ENCODE results near the gene PLD6.

PLD6 gene

GRCh38 chr17:17153071-17153470, 53.1 kb downstream of the PLD6 start:
- TF ChIP-seq REST (IDR thresholded peaks at IDR 0.05; ENCODE audit: insufficient read depth in 1 of 2, low read depth in 2 of 2, low read length in 2 of 2) (no peak), POLR2AphosphoS5 (IDR thresholded peaks at IDR 0.05; ENCODE audit: low read depth, low read length) (no peak), TAF1 (IDR thresholded peaks at IDR 0.05; ENCODE audit: borderline replicate concordance, insufficient read depth, low read length) (no peak), FOXP2 (optimal IDR thresholded peaks at IDR 0.05; ENCODE audit: borderline replicate concordance, extremely low read depth, extremely low read length, insufficient read depth) (no peak), SIN3A (IDR thresholded peaks at IDR 0.05; ENCODE audit: borderline replicate concordance, insufficient read depth, low read length) (no peak)

- TF ChIP-seq REST (IDR thresholded peaks at IDR 0.05; ENCODE audit: insufficient read depth in 1 of 2, low read depth in 2 of 2, low read length in 2 of 2) (no peak), POLR2AphosphoS5 (IDR thresholded peaks at IDR 0.05; ENCODE audit: low read depth, low read length) (no peak), TAF1 (IDR thresholded peaks at IDR 0.05; ENCODE audit: borderline replicate concordance, insufficient read depth, low read length) (no peak), FOXP2 (optimal IDR thresholded peaks at IDR 0.05; ENCODE audit: borderline replicate concordance, extremely low read depth, extremely low read length, insufficient read depth) (no peak), SIN3A (IDR thresholded peaks at IDR 0.05; ENCODE audit: borderline replicate concordance, insufficient read depth, low read length) (no peak)
Observed at GRCh38 chr17:17152385-17152784, 53.7 kb downstream of the PLD6 start.

GRCh38 chr17:17151962-17152361, 54.2 kb downstream of the PLD6 start:
- no peak for TF ChIP-seq TAF1 (IDR thresholded peaks at IDR 0.05; ENCODE audit: borderline replicate concordance, insufficient read depth, low read length)
- no peak for TF ChIP-seq SIN3A (IDR thresholded peaks at IDR 0.05; ENCODE audit: borderline replicate concordance, insufficient read depth, low read length)
- TF ChIP-seq POLR2AphosphoS5 (IDR thresholded peaks at IDR 0.05; ENCODE audit: low read depth, low read length), result no peak
- no peak for TF ChIP-seq FOXP2 (optimal IDR thresholded peaks at IDR 0.05; ENCODE audit: borderline replicate concordance, extremely low read depth, extremely low read length, insufficient read depth)
- no peak for TF ChIP-seq REST (IDR thresholded peaks at IDR 0.05; ENCODE audit: insufficient read depth in 1 of 2, low read depth in 2 of 2, low read length in 2 of 2)

- TF ChIP-seq REST (IDR thresholded peaks at IDR 0.05; ENCODE audit: insufficient read depth in 1 of 2, low read depth in 2 of 2, low read length in 2 of 2) (no peak), POLR2AphosphoS5 (IDR thresholded peaks at IDR 0.05; ENCODE audit: low read depth, low read length) (no peak), TAF1 (IDR thresholded peaks at IDR 0.05; ENCODE audit: borderline replicate concordance, insufficient read depth, low read length) (no peak), SIN3A (IDR thresholded peaks at IDR 0.05; ENCODE audit: borderline replicate concordance, insufficient read depth, low read length) (no peak), FOXP2 (optimal IDR thresholded peaks at IDR 0.05; ENCODE audit: borderline replicate concordance, extremely low read depth, extremely low read length, insufficient read depth) (no peak)
Observed at GRCh38 chr17:17151541-17151940, 54.6 kb downstream of the PLD6 start.

GRCh38 chr17:17151055-17151454, 55.1 kb downstream of the PLD6 start:
- TF ChIP-seq SIN3A (IDR thresholded peaks at IDR 0.05; ENCODE audit: borderline replicate concordance, insufficient read depth, low read length) (no peak), REST (IDR thresholded peaks at IDR 0.05; ENCODE audit: insufficient read depth in 1 of 2, low read depth in 2 of 2, low read length in 2 of 2) (no peak), TAF1 (IDR thresholded peaks at IDR 0.05; ENCODE audit: borderline replicate concordance, insufficient read depth, low read length) (no peak), FOXP2 (optimal IDR thresholded peaks at IDR 0.05; ENCODE audit: borderline replicate concordance, extremely low read depth, extremely low read length, insufficient read depth) (no peak), POLR2AphosphoS5 (IDR thresholded peaks at IDR 0.05; ENCODE audit: low read depth, low read length) (no peak)
